Ovary (tissue), 3 donors: ENCODE results near the gene LLCFC1.

ENCODE experiments used
- CTCF ChIP-seq, 3 donors: fragments of 450-650 bp in 2 of 3; fragments of 200-600 bp in 1 of 3; IDR thresholded peaks; one replicate each; pipeline versions ENCODE4 v1.5.1 to v1.8.0; 2016 to 2022; ENCODE audit warnings: antibody characterized with exemption in 3 of 3, mild to moderate bottlenecking in 1 of 3
- EP300 ChIP-seq: sonication (generic); formaldehyde crosslinking; IDR thresholded peaks from one replicate; pipeline ENCODE4 v1.6.1; 2017; ENCODE audit warnings: antibody characterized with exemption
- donor health status: DM: no; HTN: no; CAD: no.

GRCh38 chr7:142969183-142969582 is 29.9 kb downstream of the LLCFC1 start:
- TF ChIP-seq CTCF (IDR thresholded peaks at IDR 0.05): no peak
- no peak for TF ChIP-seq EP300
